ENCODE measurements around the gene FGF4. TPM values are rescaled to one million over a fixed set of nuclear protein-coding genes. Genes with fewer than 3 reads are reported as not detected.

Gene FGF4
- total and polyA plus RNA-seq, 2 donors (not counting 3 experiments of a cell fraction or from before 2014, with no cell fraction given) = not detected

GRCh38 chr11:69815973-69816372, 40.8 kb upstream of the FGF4 start:
- intact Hi-C loops (cut with micrococcal nuclease) (no loop called here), dilution Hi-C loops (cut with MboI; ENCODE audit: extremely low pct_ligation_motif_present, low sequenced_read_pairs) (no loop called here)
- no peak for DNase-seq (ENCODE audit: low read depth, low spot score)

More at GRCh38 chr11:69815973-69816372, 40.8 kb upstream of the FGF4 start:
- no peaks in the 10 kb centered on the region for H4K20me1 ChIP-seq (replicated peaks; ENCODE audit: control insufficient read depth, extremely low read depth, insufficient read depth, low read length)
- no peak overlapping the region for H3K27ac ChIP-seq (ENCODE audit: insufficient read depth, low read depth, low read length)
- peaks cover 39 to 44% of the 10 kb centered on the region in 2 experiments for H3K27me3 ChIP-seq (ENCODE audit: control insufficient read depth in 2 of 2, insufficient read depth in 2 of 2, low read length in 2 of 2)
- no peak for FAIRE-seq
- no peak overlapping the region for H3K4me3 ChIP-seq (replicated peaks in 1 of 3; ENCODE audit: insufficient read depth in 1 of 3, low read depth in 1 of 3, low read length in 3 of 3)
- H3K36me3 ChIP-seq (ENCODE audit: control insufficient read depth in 2 of 2, extremely low read depth in 1 of 2, insufficient read depth in 2 of 2, low read length in 2 of 2) = no peaks in the 10 kb centered on the region
- TF ChIP-seq FOS (IDR thresholded peaks at IDR 0.05; ENCODE audit: borderline replicate concordance, insufficient read depth, low read length) (no peak), EZH2 (IDR thresholded peaks at IDR 0.05; ENCODE audit: borderline replicate concordance, low read depth, low read length, severe bottlenecking) (no peak), JUN (IDR thresholded peaks at IDR 0.05; ENCODE audit: borderline replicate concordance, insufficient read depth, insufficient read length, low read depth) (no peak), POLR2A (IDR thresholded peaks at IDR 0.05; ENCODE audit: low read depth, low read length) (no peak), GATA2 (IDR thresholded peaks at IDR 0.05; ENCODE audit: insufficient read depth, insufficient read length, low read depth, low read length) (no peak), POLR2AphosphoS5 (IDR thresholded peaks at IDR 0.05; ENCODE audit: insufficient read depth, low read depth, low read length) (no peak), MYC (IDR thresholded peaks at IDR 0.05; ENCODE audit: low read depth, low read length) (no peak), CTCF (IDR thresholded peaks at IDR 0.05; ENCODE audit: extremely low read depth in 1 of 2, insufficient read depth in 1 of 2, low read depth in 1 of 2, low read length in 2 of 2) (no peak)
- TF ChIP-seq, protein P1, sequence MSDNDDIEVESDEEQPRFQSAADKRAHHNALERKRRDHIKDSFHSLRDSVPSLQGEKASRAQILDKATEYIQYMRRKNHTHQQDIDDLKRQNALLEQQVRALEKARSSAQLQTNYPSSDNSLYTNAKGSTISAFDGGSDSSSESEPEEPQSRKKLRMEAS (IDR thresholded peaks at IDR 0.05; ENCODE audit: insufficient read depth, insufficient read length) = no peak
- ChIA-PET CTCF (interaction anchor here (1.2 kb wide), 1 partner anchor 14 kb away, joined by 5 read pairs; no protein-coding TSS in a partner anchor), POLR2A (no interaction called here)
- no peaks in the 10 kb centered on the region for H3K79me2 ChIP-seq (ENCODE audit: control insufficient read depth, insufficient read depth, low read length)
- H2AFZ ChIP-seq (ENCODE audit: low read depth, low read length) = no peak overlapping the region
- H3K9ac ChIP-seq (replicated peaks; ENCODE audit: extremely low read depth, insufficient read depth, low read length) = no peak overlapping the region
- H3K9me3 ChIP-seq (replicated peaks; ENCODE audit: control insufficient read depth, insufficient read depth, low read length) = no peaks in the 10 kb centered on the region
- no TSS peak for BruUV-seq (replicated peaks)
- H3K4me2 ChIP-seq (ENCODE audit: insufficient read depth, low read length) = no peak overlapping the region
- H3K9me1 ChIP-seq (replicated peaks; ENCODE audit: control insufficient read depth, extremely low read depth, insufficient read depth, low read length) = no peaks in the 10 kb centered on the region
- no peaks in the 10 kb centered on the region for H3K4me1 ChIP-seq (ENCODE audit: control insufficient read depth, extremely low read depth, insufficient read depth, low read length)

Measured in endothelial cell of umbilical vein (primary cell).